Upper lobe of left lung (tissue), 6 donors: ENCODE results near the gene CEP41. TPM values are rescaled to one million over a fixed set of nuclear protein-coding genes. Genes with fewer than 3 reads are reported as not detected.

ENCODE experiments used
- ATAC-seq, 2 donors: fragments of 200-7000 bp; cut with Tn5 transposase; one replicate each; pipeline ENCODE4 v1.9.1; 2022; ENCODE audit warnings: mild to moderate bottlenecking in 2 of 2, moderate library complexity in 2 of 2; ENCODE audit not compliant: low FRiP score in 2 of 2
- DNase-seq, 2 donors: peaks; one replicate each; pipeline ENCODE4 v3.0.0-alpha.2; 2019 to 2020
- H3K27ac ChIP-seq, 4 donors: fragments of 200-600 bp; sonication (generic); one replicate each; pipeline ENCODE4 v1.5.1; 2016 to 2019
- H3K27me3 ChIP-seq, 4 donors: fragments of 200-600 bp; sonication (generic); one replicate each; pipeline ENCODE4 v1.5.1; 2017 to 2019
- H3K36me3 ChIP-seq, 4 donors: fragments of 200-600 bp; sonication (generic); one replicate each; pipeline ENCODE4 v1.5.1; 2016 to 2019
- H3K4me1 ChIP-seq, 4 donors: fragments of 200-600 bp; sonication (generic); one replicate each; pipeline ENCODE4 v1.5.1; 2018 to 2019
- H3K4me3 ChIP-seq, 4 donors: fragments of 200-600 bp; sonication (generic); one replicate each; pipeline ENCODE4 v1.5.1; 2017 to 2019; ENCODE audit warnings: mild to moderate bottlenecking in 2 of 4, moderate library complexity in 1 of 4
- H3K9me3 ChIP-seq, 4 donors: fragments of 200-600 bp; sonication (generic); one replicate each; pipeline ENCODE4 v1.5.1; 2018 to 2019
- EP300 ChIP-seq, 4 donors: sonication (generic); formaldehyde crosslinking; IDR thresholded peaks; one replicate each; pipeline ENCODE4 v1.5.1; 2017; ENCODE audit warnings: antibody characterized with exemption in 4 of 4, control low read depth in 2 of 4
- POLR2A ChIP-seq, 4 donors: fragments of 450-650 bp; IDR thresholded peaks; one replicate each; pipeline ENCODE4 v1.5.1; 2016 to 2017; ENCODE audit warnings: antibody characterized with exemption in 4 of 4, mild to moderate bottlenecking in 2 of 4
- POLR2AphosphoS5 ChIP-seq, 2 donors: sonication (generic); formaldehyde crosslinking; IDR thresholded peaks; one replicate each; pipeline ENCODE4 v1.5.1; 2017; ENCODE audit warnings: antibody characterized with exemption in 2 of 2
- WGBS, 2 donors: methylation state at CpG; one replicate each; pipeline ENCODE4 v1.1.5; 2017 to 2018; 5-methylcytosine and 5-hydroxymethylcytosine counted together
- total RNA-seq, 6 donors: library from RNA; depleted of rRNA in 4 of 6; stranded (reverse); fragments of >200 nt in 4 of 6; gene quantifications; one replicate each; pipeline versions ENCODE4 v1.1.0 to v1.2.1, GENCODE V29; 2016 to 2021
- TF ChIP-seq, protein P1 (sequence below), 6 experiments: fragments of 450-650 bp in 4 of 6; fragments of 200-600 bp in 2 of 6; sonication (generic) in 2 of 6; IDR thresholded peaks; one replicate each; pipeline ENCODE4 v1.5.1; 2016 to 2019; ENCODE audit warnings: antibody characterized with exemption in 6 of 6
- donor health status: DM: no; HTN: no; CAD: no; lungs with moderate emphysema.
- donor health status: DM: no; HTN: yes; CAD: no; lungs with severe emphysema.

CEP41 gene
- total RNA-seq, 6 donors from 2014 or later, result 4.3 to 11.5 (median 7.2) TPM

DNA sequence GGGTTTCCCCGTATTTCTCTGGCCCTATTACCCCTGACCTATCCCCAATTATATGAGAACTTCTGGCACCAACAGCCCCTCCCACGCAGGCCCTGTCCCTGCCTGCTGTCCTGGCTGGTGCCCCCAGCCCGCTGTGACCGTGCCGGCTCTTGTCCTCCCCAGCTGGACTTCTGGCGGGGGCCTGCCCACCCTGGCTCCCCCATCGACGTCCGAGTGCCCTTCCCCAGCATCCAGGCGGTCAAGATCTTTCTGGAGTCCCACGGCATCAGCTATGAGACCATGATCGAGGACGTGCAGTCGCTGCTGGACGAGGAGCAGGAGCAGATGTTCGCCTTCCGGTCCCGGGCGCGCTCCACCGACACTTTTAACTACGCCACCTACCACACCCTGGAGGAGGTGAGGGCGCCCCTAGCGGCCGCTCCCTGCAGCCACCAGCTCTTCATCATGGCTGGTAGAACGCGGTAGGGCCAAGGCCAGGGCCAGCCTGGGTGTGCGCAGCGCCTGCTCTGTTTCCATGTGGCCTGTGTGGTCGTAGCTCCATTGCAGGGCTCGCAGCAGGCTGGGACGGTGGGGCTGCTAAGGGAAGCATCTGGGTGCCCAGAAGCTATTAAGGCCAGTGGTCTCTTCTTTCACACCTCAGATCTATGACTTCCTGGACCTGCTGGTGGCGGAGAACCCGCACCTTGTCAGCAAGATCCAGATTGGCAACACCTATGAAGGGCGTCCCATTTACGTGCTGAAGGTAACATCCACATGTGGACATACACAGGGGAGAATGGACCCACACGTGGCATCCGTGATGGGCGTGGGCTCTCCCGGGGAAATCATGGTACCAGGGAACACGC, 59.1 kb downstream of the CEP41 start:
- Histone ChIP-seq H3K4me3 (no peak overlapping the region), H3K36me3 (no peaks in the 10 kb centered on the region), H3K27ac (no peak overlapping the region), H3K27me3 (no peaks in the 10 kb centered on the region), H3K4me1 (peaks cover 0 to 9% (median 7%) of the 10 kb centered on the region in 4 donors), H3K9me3 (no peaks in the 10 kb centered on the region)
- no peak for TF ChIP-seq POLR2A (IDR thresholded peaks at IDR 0.05)
- TF ChIP-seq EP300 (IDR thresholded peaks at IDR 0.05), result no peak
- TF ChIP-seq POLR2AphosphoS5 (IDR thresholded peaks at IDR 0.05), result no peak
- TF ChIP-seq, protein P1, sequence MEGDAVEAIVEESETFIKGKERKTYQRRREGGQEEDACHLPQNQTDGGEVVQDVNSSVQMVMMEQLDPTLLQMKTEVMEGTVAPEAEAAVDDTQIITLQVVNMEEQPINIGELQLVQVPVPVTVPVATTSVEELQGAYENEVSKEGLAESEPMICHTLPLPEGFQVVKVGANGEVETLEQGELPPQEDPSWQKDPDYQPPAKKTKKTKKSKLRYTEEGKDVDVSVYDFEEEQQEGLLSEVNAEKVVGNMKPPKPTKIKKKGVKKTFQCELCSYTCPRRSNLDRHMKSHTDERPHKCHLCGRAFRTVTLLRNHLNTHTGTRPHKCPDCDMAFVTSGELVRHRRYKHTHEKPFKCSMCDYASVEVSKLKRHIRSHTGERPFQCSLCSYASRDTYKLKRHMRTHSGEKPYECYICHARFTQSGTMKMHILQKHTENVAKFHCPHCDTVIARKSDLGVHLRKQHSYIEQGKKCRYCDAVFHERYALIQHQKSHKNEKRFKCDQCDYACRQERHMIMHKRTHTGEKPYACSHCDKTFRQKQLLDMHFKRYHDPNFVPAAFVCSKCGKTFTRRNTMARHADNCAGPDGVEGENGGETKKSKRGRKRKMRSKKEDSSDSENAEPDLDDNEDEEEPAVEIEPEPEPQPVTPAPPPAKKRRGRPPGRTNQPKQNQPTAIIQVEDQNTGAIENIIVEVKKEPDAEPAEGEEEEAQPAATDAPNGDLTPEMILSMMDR (IDR thresholded peaks at IDR 0.05), result no peak
- DNase-seq (peak in 1 of 2 donors; percentile 76), ATAC-seq (no peak)
- WGBS, 2 donors, result 94% methylated on average over 40 of the region's 41 CpGs

DNA sequence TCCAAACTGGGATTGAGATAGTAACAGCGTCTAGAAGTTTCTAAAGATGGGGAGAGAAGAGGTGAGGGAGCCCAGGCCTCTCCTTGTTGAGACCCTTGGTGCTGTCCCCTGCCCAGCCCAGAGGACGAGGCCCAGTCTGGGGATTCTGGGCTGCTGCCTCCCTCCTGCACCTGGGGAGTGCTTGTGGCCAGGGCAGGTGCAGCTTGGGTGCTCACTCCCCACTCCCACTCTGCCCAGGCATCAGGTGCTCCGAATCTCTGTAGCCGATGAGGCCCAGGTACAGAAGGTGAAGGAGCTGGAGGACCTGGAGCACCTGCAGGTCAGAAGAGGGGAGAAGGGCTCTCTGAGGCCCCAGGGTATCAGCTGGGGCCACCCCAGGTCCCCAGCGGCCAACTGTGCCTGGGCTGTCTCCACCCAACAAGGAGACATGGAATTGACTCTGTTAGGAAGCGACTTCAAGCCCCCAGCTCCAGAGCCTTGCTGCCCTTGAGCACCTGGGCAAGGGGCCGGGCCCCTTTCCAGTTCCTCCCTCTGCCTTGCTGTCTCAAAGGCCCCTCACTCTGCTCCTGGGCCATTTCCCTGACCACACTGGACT, 59.9 kb downstream of the CEP41 start:
- no peaks in the 10 kb centered on the region for H3K9me3 ChIP-seq
- no peak for TF ChIP-seq POLR2A (IDR thresholded peaks at IDR 0.05)
- TF ChIP-seq, protein P1 (IDR thresholded peaks at IDR 0.05), result no peak
- no peak for TF ChIP-seq EP300 (IDR thresholded peaks at IDR 0.05)
- TF ChIP-seq POLR2AphosphoS5 (IDR thresholded peaks at IDR 0.05), result no peak
- H3K4me1 ChIP-seq, result peaks cover 0 to 9% (median 7%) of the 10 kb centered on the region in 4 donors
- 93 to 94% methylated on average over 7 of the region's 7 CpGs for WGBS, 2 donors
- H3K4me3 ChIP-seq, result no peak overlapping the region
- DNase-seq, result peak in 1 of 2 donors; percentile 56
- H3K36me3 ChIP-seq, result no peaks in the 10 kb centered on the region
- no peak overlapping the region for H3K27ac ChIP-seq
- no peaks in the 10 kb centered on the region for H3K27me3 ChIP-seq
- no peak for ATAC-seq

DNA sequence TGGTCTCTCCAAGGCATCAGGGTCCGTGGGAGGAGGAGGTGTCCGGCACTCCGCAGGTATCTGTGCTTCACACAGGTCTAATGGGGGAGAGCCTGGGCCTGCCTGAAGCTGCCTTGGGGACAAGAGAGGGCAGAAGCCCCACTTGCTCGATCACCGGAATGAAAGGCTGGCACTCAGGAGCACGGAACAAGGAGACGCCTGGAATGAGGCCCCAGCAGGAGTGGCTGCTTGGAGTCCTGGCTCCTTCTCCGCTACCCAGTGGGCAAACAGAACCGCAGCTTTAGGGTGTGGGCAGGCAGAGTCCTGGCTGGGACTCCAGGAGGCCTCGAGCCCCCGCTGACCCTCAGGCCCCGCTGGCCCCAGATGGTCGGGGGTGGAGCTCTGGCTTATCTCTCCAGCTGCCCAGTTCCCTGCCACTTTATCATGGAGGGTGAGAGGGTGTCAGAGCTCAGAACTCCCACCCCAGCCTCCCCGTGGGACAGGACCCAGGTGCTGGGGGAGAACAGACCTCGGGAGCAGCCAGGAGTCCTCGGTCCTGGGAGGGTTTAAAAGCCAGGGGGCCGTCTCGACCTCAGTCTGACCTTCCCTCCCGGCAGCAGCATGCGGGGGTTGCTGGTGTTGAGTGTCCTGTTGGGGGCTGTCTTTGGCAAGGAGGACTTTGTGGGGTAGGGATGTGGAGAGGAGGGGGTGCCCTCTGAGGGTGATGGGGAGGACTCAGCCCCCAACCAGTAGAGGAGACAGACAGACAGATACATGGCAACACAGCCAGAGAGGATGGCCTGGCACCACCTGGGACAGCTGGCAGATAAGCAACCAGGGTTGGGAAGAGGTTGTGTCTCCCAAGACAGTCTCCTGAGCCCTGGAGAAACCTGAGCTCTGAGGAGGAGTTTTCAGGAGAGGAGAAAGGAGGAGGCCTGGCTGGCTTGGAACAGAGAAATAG, 60.6 kb downstream of the CEP41 start, which contains the start of gene CPA1:
CPA1 (plus strand) TSS at position 574 of the 940 bp plus-strand sequence; CDS start at position 601, 27 bp downstream.
- TF ChIP-seq POLR2A (IDR thresholded peaks at IDR 0.05), result no peak
- TF ChIP-seq, protein P1 (IDR thresholded peaks at IDR 0.05), result no peak
- TF ChIP-seq POLR2AphosphoS5 (IDR thresholded peaks at IDR 0.05), result no peak
- no peak for TF ChIP-seq EP300 (IDR thresholded peaks at IDR 0.05)
- Histone ChIP-seq H3K27me3 (no peaks in the 10 kb centered on the region), H3K36me3 (no peaks in the 10 kb centered on the region), H3K4me3 (no peak within 1 kb of the TSS), H3K4me1 (peaks cover 0 to 9% (median 7%) of the 10 kb centered on the region in 4 donors), H3K9me3 (no peaks in the 10 kb centered on the region), H3K27ac (peak within 1 kb of the TSS in 1 of 4 donors; percentile 35)
- WGBS, 2 donors, result 43 to 57% methylated on average over 7 to 16 of the region's 20 CpGs
- DNase-seq, result peak in 1 of 2 donors; percentile 55
- ATAC-seq, result peak; percentile 3 to 27

DNA sequence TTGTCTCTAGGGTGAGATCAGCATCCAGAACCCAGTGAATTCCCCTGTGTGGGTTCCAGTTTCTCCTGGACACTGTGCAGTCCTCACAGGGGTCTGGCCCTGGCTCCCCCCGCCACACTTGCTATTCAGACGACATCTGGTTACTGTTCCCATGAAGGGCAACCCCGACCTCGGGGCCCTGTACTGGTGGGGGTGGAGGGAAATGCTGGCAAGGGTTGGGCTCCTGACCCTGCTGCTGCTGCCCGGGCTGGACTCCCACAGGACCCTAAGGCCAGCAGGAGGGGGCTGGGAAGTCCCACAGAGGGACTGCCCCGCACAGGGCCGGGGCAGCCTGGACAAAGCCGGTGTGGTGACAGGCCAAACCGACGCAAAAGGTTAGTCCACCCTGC, 61.3 kb downstream of the CEP41 start:
- 69 to 73% methylated on average over 7 to 9 of the region's 10 CpGs for WGBS, 2 donors
- TF ChIP-seq, protein P1 (IDR thresholded peaks at IDR 0.05), result no peak
- no peak for TF ChIP-seq POLR2A (IDR thresholded peaks at IDR 0.05)
- no peak for TF ChIP-seq EP300 (IDR thresholded peaks at IDR 0.05)
- TF ChIP-seq POLR2AphosphoS5 (IDR thresholded peaks at IDR 0.05), result no peak
- Histone ChIP-seq H3K4me1 (peaks cover 0 to 9% (median 7%) of the 10 kb centered on the region in 4 donors), H3K9me3 (no peaks in the 10 kb centered on the region), H3K27me3 (no peaks in the 10 kb centered on the region), H3K27ac (peak overlapping the region in 1 of 4 donors; percentile 35), H3K4me3 (no peak overlapping the region), H3K36me3 (no peaks in the 10 kb centered on the region)
- DNase-seq (peak in 1 of 2 donors; percentile 52), ATAC-seq (peak in 1 of 2 donors; percentile 16)
